Measurements from ENCODE around the gene WSB2. TPM values are rescaled to one million over a fixed set of nuclear protein-coding genes. Genes with fewer than 3 reads are reported as not detected.

The WSB2 gene
- total RNA-seq, 1 donor from 2014 or later, result 89.1 TPM

- peaks cover 5% of the 10 kb centered on the region for H3K36me3 ChIP-seq
- H3K27ac ChIP-seq, result no peak overlapping the region
- ATAC-seq (no peak), DNase-seq (no peak)
- H3K9me3 ChIP-seq, result no peaks in the 10 kb centered on the region
- no peak for TF ChIP-seq CTCF (IDR thresholded peaks at IDR 0.05)
- H3K4me3 ChIP-seq, result no peak overlapping the region
- intact Hi-C loops (cut with DNase I), result no loop called here
- H3K4me1 ChIP-seq, result no peaks in the 10 kb centered on the region
- H3K27me3 ChIP-seq, result no peaks in the 10 kb centered on the region
Measured at GRCh38 chr12:118070650-118071049, 9.7 kb upstream of the WSB2 start.

GRCh38 chr12:118068445-118068844 is 7.5 kb upstream of the WSB2 start:
- H3K4me1 ChIP-seq, result peaks cover 8% of the 10 kb centered on the region
- peaks cover 5% of the 10 kb centered on the region for H3K36me3 ChIP-seq
- ATAC-seq, result no peak
- H3K27ac ChIP-seq, result no peak overlapping the region
- H3K4me3 ChIP-seq, result no peak overlapping the region
- TF ChIP-seq CTCF (IDR thresholded peaks at IDR 0.05), result no peak
- DNase-seq, result no peak
- H3K9me3 ChIP-seq, result no peaks in the 10 kb centered on the region
- intact Hi-C loops (cut with DNase I), result no loop called here
- H3K27me3 ChIP-seq, result no peaks in the 10 kb centered on the region

- H3K9me3 ChIP-seq, result no peaks in the 10 kb centered on the region
- intact Hi-C loops (cut with DNase I), result no loop called here
- H3K4me1 ChIP-seq, result peaks cover 20% of the 10 kb centered on the region
- DNase-seq (no peak), ATAC-seq (no peak)
- H3K4me3 ChIP-seq, result no peak overlapping the region
- TF ChIP-seq CTCF (IDR thresholded peaks at IDR 0.05), result no peak
- peaks cover under 1% of the 10 kb centered on the region for H3K36me3 ChIP-seq
- H3K27ac ChIP-seq, result peak overlapping the region; percentile 49
- H3K27me3 ChIP-seq, result no peaks in the 10 kb centered on the region
Measured at GRCh38 chr12:118065380-118065779, 4.4 kb upstream of the WSB2 start.

- H3K27me3 ChIP-seq, result no peaks in the 10 kb centered on the region
- peaks cover 25% of the 10 kb centered on the region for H3K4me1 ChIP-seq
- no peak for ATAC-seq
- peak overlapping the region; percentile 49 for H3K27ac ChIP-seq
- intact Hi-C loops (cut with DNase I), result no loop called here
- no peaks in the 10 kb centered on the region for H3K9me3 ChIP-seq
- no peak overlapping the region for H3K4me3 ChIP-seq
- TF ChIP-seq CTCF (IDR thresholded peaks at IDR 0.05), result peak; percentile 20
- no peaks in the 10 kb centered on the region for H3K36me3 ChIP-seq
- no peak for DNase-seq
Measured at GRCh38 chr12:118064608-118065007, 3.6 kb upstream of the WSB2 start.

GRCh38 chr12:118063576-118064391 is 2.8 kb upstream of the WSB2 start:
- Histone ChIP-seq H3K4me3 (no peak overlapping the region), H3K36me3 (no peaks in the 10 kb centered on the region), H3K4me1 (peaks cover 32% of the 10 kb centered on the region), H3K27ac (peak overlapping the region; percentile 4), H3K9me3 (no peaks in the 10 kb centered on the region), H3K27me3 (no peaks in the 10 kb centered on the region)
- intact Hi-C loops (cut with DNase I), result no loop called here
- no peak for DNase-seq
- no peak for ATAC-seq
- TF ChIP-seq CTCF (IDR thresholded peaks at IDR 0.05), result no peak
